Measurements from ENCODE around the gene GNG8.

GNG8 gene

DNA sequence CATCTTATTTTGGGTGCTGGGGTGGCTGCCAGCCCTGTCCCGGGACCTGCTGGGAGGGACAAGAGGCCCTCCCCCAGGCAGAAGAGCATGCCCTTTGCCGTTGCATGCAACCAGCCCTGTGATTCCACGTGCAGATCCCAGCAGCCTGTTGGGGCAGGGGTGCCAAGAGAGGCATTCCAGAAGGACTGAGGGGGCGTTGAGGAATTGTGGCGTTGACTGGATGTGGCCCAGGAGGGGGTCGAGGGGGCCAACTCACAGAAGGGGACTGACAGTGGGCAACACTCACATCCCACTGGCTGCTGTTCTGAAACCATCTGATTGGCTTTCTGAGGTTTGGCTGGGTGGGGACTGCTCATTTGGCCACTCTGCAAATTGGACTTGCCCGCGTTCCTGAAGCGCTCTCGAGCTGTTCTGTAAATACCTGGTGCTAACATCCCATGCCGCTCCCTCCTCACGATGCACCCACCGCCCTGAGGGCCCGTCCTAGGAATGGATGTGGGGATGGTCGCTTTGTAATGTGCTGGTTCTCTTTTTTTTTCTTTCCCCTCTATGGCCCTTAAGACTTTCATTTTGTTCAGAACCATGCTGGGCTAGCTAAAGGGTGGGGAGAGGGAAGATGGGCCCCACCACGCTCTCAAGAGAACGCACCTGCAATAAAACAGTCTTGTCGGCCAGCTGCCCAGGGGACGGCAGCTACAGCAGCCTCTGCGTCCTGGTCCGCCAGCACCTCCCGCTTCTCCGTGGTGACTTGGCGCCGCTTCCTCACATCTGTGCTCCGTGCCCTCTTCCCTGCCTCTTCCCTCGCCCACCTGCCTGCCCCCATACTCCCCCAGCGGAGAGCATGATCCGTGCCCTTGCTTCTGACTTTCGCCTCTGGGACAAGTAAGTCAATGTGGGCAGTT lies 26.2 kb downstream of the GNG8 start:
- Histone ChIP-seq H3K27me3 (peaks cover 13% of the 10 kb centered on the region), H3K36me3 (peaks cover 62% of the 10 kb centered on the region), H3K4me3 (ENCODE audit: low read depth in 1 of 2, low read length in 1 of 2) (no peak overlapping the region), H3K27ac (no peak overlapping the region), H3K9me3 (no peaks in the 10 kb centered on the region), H3K4me1 (ENCODE audit: control insufficient read depth in 1 of 2, insufficient read depth in 1 of 2, low read depth in 1 of 2, low read length in 1 of 2) (peaks cover 0 to 4% of the 10 kb centered on the region in 2 experiments)
- TF ChIP-seq, protein P1, sequence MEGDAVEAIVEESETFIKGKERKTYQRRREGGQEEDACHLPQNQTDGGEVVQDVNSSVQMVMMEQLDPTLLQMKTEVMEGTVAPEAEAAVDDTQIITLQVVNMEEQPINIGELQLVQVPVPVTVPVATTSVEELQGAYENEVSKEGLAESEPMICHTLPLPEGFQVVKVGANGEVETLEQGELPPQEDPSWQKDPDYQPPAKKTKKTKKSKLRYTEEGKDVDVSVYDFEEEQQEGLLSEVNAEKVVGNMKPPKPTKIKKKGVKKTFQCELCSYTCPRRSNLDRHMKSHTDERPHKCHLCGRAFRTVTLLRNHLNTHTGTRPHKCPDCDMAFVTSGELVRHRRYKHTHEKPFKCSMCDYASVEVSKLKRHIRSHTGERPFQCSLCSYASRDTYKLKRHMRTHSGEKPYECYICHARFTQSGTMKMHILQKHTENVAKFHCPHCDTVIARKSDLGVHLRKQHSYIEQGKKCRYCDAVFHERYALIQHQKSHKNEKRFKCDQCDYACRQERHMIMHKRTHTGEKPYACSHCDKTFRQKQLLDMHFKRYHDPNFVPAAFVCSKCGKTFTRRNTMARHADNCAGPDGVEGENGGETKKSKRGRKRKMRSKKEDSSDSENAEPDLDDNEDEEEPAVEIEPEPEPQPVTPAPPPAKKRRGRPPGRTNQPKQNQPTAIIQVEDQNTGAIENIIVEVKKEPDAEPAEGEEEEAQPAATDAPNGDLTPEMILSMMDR (IDR thresholded peaks at IDR 0.05), result no peak

DNA sequence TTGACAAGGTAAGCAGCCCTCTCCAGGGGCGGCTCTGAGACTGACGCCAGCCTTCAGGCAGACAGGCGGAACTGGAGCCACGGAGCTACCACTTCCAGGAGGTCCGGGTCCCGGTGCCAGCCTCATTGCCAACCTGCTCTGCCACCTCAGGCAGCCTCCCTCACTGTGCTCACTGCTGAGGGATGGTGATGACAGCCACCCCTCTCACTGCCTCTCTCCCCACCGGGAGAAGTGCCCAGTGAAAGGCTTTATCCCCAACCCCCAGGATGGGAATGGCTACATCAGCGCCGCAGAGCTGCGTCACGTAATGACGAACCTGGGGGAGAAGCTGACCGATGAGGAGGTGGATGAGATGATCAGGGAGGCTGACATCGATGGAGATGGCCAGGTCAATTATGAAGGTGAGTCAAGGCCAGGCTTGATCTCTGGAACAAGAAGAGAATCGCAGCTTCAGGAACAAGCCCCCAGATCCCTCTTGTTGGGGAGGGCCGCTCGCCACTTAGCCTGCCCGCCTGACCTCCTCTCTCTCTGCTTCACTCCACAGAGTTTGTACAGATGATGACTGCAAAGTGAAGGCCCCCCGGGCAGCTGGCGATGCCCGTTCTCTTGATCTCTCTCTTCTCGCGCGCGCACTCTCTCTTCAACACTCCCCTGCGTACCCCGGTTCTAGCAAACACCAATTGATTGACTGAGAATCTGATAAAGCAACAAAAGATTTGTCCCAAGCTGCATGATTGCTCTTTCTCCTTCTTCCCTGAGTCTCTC lies 27.2 kb downstream of the GNG8 start:
- Histone ChIP-seq H3K27me3 (peaks cover 13% of the 10 kb centered on the region), H3K4me1 (ENCODE audit: control insufficient read depth in 1 of 2, insufficient read depth in 1 of 2, low read depth in 1 of 2, low read length in 1 of 2) (peaks cover 4% of the 10 kb centered on the region in 2 experiments), H3K4me3 (ENCODE audit: low read depth in 1 of 2, low read length in 1 of 2) (no peak overlapping the region), H3K27ac (no peak overlapping the region), H3K9me3 (no peaks in the 10 kb centered on the region), H3K36me3 (peaks cover 62% of the 10 kb centered on the region)
- TF ChIP-seq, protein P1 (IDR thresholded peaks at IDR 0.05), result no peak

DNA sequence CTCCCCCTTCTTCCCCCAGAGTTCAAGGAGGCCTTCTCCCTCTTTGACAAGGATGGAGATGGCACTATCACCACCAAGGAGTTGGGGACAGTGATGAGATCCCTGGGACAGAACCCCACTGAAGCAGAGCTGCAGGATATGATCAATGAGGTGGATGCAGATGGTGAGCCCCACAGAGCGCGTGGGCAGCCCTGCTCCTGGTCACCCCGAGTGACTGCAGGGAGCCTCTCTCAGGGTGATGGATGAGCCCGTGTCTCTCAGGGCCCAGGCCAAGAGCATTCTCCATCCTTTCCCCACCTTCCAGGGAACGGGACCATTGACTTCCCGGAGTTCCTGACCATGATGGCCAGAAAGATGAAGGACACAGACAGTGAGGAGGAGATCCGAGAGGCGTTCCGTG lies 27.8 kb downstream of the GNG8 start:
- peaks cover 5 to 6% of the 10 kb centered on the region in 2 experiments for H3K4me1 ChIP-seq (ENCODE audit: control insufficient read depth in 1 of 2, insufficient read depth in 1 of 2, low read depth in 1 of 2, low read length in 1 of 2)
- H3K27ac ChIP-seq, result no peak overlapping the region
- H3K27me3 ChIP-seq, result peaks cover 13% of the 10 kb centered on the region
- no peaks in the 10 kb centered on the region for H3K9me3 ChIP-seq
- peaks cover 62% of the 10 kb centered on the region for H3K36me3 ChIP-seq
- H3K4me3 ChIP-seq (ENCODE audit: low read depth in 1 of 2, low read length in 1 of 2), result no peak overlapping the region
- TF ChIP-seq, protein P1 (IDR thresholded peaks at IDR 0.05), result no peak

DNA sequence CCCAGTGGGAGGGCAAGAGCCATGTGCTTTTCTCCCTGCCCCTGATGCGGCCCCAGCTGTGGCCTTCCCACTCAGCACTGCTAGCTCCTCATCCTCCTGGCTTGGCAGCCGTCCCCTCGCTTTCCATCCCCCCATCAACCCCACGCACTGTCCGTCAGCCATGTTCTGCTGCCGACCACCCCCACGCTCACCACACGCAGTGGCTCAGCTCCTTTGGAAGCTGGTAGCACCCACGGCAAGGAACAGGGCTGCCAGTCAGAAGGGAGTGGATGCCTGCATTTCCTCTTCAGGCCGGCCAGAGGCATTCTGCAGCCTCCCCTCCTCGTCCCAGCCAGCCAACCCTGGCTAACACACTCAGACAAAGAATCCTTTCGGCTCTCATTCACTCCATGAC lies 28.6 kb downstream of the GNG8 start:
- TF ChIP-seq, protein P1 (IDR thresholded peaks at IDR 0.05), result no peak
- no peak overlapping the region for H3K27ac ChIP-seq
- H3K36me3 ChIP-seq, result peaks cover 62% of the 10 kb centered on the region
- peaks cover 11% of the 10 kb centered on the region for H3K27me3 ChIP-seq
- peaks cover 13 to 14% of the 10 kb centered on the region in 2 experiments for H3K4me1 ChIP-seq (ENCODE audit: control insufficient read depth in 1 of 2, insufficient read depth in 1 of 2, low read depth in 1 of 2, low read length in 1 of 2)
- no peak overlapping the region for H3K4me3 ChIP-seq (ENCODE audit: low read depth in 1 of 2, low read length in 1 of 2)
- H3K9me3 ChIP-seq, result no peaks in the 10 kb centered on the region

DNA sequence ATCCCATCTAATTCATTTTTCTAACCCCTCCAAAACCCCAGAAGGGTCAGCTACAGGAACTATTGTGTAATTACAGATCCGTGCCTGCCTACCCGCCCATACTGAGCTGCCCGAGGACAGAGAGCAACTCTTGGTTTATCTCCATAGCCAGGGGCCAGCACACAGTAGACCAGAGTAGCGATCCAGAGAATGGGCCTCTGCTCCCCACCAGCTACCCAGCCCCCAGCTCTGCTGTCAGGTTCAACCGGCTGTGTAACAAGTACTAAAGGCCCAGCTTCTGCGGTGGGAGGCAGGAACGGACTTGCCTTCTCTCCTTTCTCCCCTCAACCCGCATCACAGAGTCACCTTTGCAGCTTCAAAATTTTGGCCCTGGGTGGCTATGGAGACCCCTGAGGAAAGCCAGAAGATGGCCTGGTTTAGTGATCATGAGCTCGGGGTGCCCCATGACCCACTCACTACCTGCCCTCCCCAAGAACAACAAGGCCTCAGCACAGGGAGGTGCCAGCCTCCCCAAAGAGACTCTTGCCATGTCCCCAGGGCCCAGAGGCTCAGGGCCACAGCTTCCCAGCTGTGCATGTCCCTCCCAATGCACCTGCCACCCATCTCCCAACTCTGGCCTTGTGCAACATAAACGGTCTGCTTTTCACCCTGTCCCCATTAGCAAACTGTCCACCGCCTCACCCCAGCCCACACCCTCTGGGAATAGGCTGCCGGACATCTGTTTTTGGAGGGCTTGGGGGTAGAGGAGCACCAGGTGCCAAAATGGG lies 29.1 kb downstream of the GNG8 start:
- H3K4me3 ChIP-seq (ENCODE audit: low read depth in 1 of 2, low read length in 1 of 2), result no peak overlapping the region
- TF ChIP-seq, protein P1 (IDR thresholded peaks at IDR 0.05), result no peak
- H3K36me3 ChIP-seq, result peaks cover 62% of the 10 kb centered on the region
- H3K9me3 ChIP-seq, result no peaks in the 10 kb centered on the region
- H3K27ac ChIP-seq, result no peak overlapping the region
- H3K27me3 ChIP-seq, result peaks cover 5% of the 10 kb centered on the region
- H3K4me1 ChIP-seq (ENCODE audit: control insufficient read depth in 1 of 2, insufficient read depth in 1 of 2, low read depth in 1 of 2, low read length in 1 of 2), result peaks cover 19 to 20% of the 10 kb centered on the region in 2 experiments
